SK-N-SH treated with all-trans-retinoic acid at 6 μM for 48 hours (cell line): ENCODE results near the gene ITGA3.

ENCODE experiments used
- BACH2 ChIP-seq: fragments of 250-450 bp; sonication (Bioruptor Pico); IDR thresholded peaks from 2 replicates; pipeline ENCODE4 v1.9.0; 2021; ENCODE audit warnings: mild to moderate bottlenecking, borderline replicate concordance
- CSDC2 ChIP-seq: fragments of 250-450 bp; sonication (Bioruptor Pico); IDR thresholded peaks from 2 replicates; pipeline ENCODE4 v1.5.0; 2020; ENCODE audit warnings: mild to moderate bottlenecking, moderate library complexity
- SNAI2 ChIP-seq: fragments of 250-450 bp; sonication (Bioruptor Pico); IDR thresholded peaks from 2 replicates; pipeline ENCODE4 v1.5.0; 2020; ENCODE audit warnings: mild to moderate bottlenecking, moderate library complexity
- ZFP3 ChIP-seq: fragments of 250-450 bp; sonication (Bioruptor Pico); IDR thresholded peaks from 2 replicates; pipeline ENCODE4 v1.5.0; 2020; ENCODE audit warnings: mild to moderate bottlenecking, moderate library complexity
- ZFP30 ChIP-seq: fragments of 450-650 bp; formaldehyde crosslinking; IDR thresholded peaks from 2 replicates; pipeline ENCODE4 v1.5.0; 2022; ENCODE audit warnings: mild to moderate bottlenecking, moderate library complexity
- ZNF565 ChIP-seq: fragments of 450-650 bp; formaldehyde crosslinking; conservative IDR thresholded peaks from 2 replicates; pipeline ENCODE4 v1.5.0; 2020; ENCODE audit warnings: low read depth, mild to moderate bottlenecking, moderate library complexity
- ZNF70 ChIP-seq: fragments of 450-650 bp; formaldehyde crosslinking; IDR thresholded peaks from 2 replicates; pipeline ENCODE4 v1.5.0; 2020; ENCODE audit warnings: mild to moderate bottlenecking, moderate library complexity
- TF ChIP-seq, protein P1 (sequence below): fragments of 250-450 bp; sonication (Bioruptor Pico); IDR thresholded peaks from 2 replicates; pipeline ENCODE4 v1.8.0; 2021; ENCODE audit warnings: low read depth, mild to moderate bottlenecking, moderate library complexity, borderline replicate concordance
- TF ChIP-seq, protein P2 (sequence below): fragments of 250-450 bp; sonication (Bioruptor Pico); IDR thresholded peaks from 2 replicates; pipeline ENCODE4 v1.8.0; 2020; ENCODE audit warnings: mild to moderate bottlenecking, moderate library complexity, borderline replicate concordance
- TF ChIP-seq, protein P3 (sequence below): fragments of 250-450 bp; sonication (Bioruptor Pico); IDR thresholded peaks from 2 replicates; pipeline ENCODE4 v1.5.1; 2020; ENCODE audit warnings: low read depth, mild to moderate bottlenecking, moderate library complexity
- TF ChIP-seq, protein P4 (sequence below): fragments of 250-450 bp; sonication (Bioruptor Pico); IDR thresholded peaks from 2 replicates; pipeline ENCODE4 v1.5.0; 2020; ENCODE audit warnings: mild to moderate bottlenecking, moderate library complexity

DNA sequence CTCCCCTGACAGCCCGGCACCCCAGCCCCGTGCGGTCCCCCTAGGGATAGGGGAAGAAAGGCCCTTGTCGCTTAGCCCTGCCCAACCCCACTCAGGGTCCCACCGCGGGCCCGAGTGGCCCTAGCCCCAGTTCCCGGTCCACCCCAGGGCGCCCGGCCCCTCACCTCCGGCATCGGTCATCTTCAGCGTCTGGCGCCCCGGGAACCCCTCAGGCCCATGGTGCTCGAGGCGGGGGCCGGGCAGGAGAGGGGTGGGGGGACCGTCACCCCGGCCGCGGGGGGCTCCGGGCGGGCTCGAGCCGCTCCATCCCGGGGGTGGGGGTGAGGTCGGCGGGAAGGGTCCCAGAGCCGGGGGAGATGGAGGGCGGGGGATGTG lies 73.4 kb downstream of the ITGA3 start:
- no peak for TF ChIP-seq BACH2 (CRISPR knock-in tag)
- no peak for TF ChIP-seq ZNF70 (CRISPR knock-in tag)
- TF ChIP-seq ZFP3, result no peak
- no peak for TF ChIP-seq ZNF565 (CRISPR knock-in tag)
- TF ChIP-seq ZFP30 (CRISPR knock-in tag), result no peak
- TF ChIP-seq, protein P1, sequence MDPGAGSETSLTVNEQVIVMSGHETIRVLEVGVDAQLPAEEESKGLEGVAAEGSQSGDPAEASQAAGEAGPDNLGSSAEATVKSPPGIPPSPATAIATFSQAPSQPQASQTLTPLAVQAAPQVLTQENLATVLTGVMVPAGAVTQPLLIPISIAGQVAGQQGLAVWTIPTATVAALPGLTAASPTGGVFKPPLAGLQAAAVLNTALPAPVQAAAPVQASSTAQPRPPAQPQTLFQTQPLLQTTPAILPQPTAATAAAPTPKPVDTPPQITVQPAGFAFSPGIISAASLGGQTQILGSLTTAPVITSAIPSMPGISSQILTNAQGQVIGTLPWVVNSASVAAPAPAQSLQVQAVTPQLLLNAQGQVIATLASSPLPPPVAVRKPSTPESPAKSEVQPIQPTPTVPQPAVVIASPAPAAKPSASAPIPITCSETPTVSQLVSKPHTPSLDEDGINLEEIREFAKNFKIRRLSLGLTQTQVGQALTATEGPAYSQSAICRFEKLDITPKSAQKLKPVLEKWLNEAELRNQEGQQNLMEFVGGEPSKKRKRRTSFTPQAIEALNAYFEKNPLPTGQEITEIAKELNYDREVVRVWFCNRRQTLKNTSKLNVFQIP, result no peak
- TF ChIP-seq, protein P2, sequence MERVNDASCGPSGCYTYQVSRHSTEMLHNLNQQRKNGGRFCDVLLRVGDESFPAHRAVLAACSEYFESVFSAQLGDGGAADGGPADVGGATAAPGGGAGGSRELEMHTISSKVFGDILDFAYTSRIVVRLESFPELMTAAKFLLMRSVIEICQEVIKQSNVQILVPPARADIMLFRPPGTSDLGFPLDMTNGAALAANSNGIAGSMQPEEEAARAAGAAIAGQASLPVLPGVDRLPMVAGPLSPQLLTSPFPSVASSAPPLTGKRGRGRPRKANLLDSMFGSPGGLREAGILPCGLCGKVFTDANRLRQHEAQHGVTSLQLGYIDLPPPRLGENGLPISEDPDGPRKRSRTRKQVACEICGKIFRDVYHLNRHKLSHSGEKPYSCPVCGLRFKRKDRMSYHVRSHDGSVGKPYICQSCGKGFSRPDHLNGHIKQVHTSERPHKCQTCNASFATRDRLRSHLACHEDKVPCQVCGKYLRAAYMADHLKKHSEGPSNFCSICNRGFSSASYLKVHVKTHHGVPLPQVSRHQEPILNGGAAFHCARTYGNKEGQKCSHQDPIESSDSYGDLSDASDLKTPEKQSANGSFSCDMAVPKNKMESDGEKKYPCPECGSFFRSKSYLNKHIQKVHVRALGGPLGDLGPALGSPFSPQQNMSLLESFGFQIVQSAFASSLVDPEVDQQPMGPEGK (CRISPR knock-in tag), result no peak
- TF ChIP-seq, protein P3, sequence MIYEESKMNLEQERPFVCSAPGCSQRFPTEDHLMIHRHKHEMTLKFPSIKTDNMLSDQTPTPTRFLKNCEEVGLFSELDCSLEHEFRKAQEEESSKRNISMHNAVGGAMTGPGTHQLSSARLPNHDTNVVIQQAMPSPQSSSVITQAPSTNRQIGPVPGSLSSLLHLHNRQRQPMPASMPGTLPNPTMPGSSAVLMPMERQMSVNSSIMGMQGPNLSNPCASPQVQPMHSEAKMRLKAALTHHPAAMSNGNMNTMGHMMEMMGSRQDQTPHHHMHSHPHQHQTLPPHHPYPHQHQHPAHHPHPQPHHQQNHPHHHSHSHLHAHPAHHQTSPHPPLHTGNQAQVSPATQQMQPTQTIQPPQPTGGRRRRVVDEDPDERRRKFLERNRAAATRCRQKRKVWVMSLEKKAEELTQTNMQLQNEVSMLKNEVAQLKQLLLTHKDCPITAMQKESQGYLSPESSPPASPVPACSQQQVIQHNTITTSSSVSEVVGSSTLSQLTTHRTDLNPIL (CRISPR knock-in tag), result no peak
- no peak for TF ChIP-seq CSDC2 (CRISPR knock-in tag)
- TF ChIP-seq SNAI2 (CRISPR knock-in tag), result no peak
- TF ChIP-seq, protein P4, sequence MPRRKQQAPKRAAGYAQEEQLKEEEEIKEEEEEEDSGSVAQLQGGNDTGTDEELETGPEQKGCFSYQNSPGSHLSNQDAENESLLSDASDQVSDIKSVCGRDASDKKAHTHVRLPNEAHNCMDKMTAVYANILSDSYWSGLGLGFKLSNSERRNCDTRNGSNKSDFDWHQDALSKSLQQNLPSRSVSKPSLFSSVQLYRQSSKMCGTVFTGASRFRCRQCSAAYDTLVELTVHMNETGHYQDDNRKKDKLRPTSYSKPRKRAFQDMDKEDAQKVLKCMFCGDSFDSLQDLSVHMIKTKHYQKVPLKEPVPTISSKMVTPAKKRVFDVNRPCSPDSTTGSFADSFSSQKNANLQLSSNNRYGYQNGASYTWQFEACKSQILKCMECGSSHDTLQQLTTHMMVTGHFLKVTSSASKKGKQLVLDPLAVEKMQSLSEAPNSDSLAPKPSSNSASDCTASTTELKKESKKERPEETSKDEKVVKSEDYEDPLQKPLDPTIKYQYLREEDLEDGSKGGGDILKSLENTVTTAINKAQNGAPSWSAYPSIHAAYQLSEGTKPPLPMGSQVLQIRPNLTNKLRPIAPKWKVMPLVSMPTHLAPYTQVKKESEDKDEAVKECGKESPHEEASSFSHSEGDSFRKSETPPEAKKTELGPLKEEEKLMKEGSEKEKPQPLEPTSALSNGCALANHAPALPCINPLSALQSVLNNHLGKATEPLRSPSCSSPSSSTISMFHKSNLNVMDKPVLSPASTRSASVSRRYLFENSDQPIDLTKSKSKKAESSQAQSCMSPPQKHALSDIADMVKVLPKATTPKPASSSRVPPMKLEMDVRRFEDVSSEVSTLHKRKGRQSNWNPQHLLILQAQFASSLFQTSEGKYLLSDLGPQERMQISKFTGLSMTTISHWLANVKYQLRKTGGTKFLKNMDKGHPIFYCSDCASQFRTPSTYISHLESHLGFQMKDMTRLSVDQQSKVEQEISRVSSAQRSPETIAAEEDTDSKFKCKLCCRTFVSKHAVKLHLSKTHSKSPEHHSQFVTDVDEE (CRISPR knock-in tag), result no peak
